Activated CD4-positive, alpha-beta T cell treated with anti-CD3 and anti-CD28 coated beads, Interleukin-10, Interleukin-2, amounts not matched to agents 100 ng/mL and 50 ng/mL, durations not matched to agents 16 hours and 8 hours (primary cell): ENCODE results near the gene CYBA.
"Not testable (repeated sequence)": the region's sequence is repeated elsewhere in the genome, so short reads cannot be mapped to it uniquely, and the experiment has no call there.

Experiments used
- DNase-seq: peaks from one replicate; pipeline ENCODE4 v3.0.0-alpha.2; 2020

The CYBA gene

DNA sequence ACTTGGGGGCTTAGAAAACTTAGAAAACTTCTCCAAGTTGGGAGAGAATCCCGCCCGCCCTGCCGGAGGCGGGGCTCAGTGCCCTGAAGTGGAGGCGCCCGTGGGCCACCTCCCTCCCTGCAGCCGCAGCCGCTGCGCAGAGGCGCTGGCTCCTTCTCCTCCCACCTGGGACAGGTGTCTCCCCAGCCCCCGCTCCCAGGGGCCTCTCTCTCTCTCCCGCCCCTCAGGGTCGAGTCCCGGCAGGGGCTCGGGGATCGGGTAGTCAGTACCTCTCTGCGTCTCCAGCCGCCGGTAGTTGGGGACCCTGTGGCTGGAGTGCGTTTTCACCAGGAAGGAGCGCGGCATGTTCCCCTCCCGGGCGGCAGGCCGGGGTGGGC is 35.2 kb upstream of the CYBA start:
- DNase-seq = no peak

- peak; percentile 53 for DNase-seq
Measured at GRCh38 chr16:88685156-88686061, 34.6 kb upstream of the CYBA start.

GRCh38 chr16:88684569-88685155 is 33.8 kb upstream of the CYBA start:
- DNase-seq = no peak

DNA sequence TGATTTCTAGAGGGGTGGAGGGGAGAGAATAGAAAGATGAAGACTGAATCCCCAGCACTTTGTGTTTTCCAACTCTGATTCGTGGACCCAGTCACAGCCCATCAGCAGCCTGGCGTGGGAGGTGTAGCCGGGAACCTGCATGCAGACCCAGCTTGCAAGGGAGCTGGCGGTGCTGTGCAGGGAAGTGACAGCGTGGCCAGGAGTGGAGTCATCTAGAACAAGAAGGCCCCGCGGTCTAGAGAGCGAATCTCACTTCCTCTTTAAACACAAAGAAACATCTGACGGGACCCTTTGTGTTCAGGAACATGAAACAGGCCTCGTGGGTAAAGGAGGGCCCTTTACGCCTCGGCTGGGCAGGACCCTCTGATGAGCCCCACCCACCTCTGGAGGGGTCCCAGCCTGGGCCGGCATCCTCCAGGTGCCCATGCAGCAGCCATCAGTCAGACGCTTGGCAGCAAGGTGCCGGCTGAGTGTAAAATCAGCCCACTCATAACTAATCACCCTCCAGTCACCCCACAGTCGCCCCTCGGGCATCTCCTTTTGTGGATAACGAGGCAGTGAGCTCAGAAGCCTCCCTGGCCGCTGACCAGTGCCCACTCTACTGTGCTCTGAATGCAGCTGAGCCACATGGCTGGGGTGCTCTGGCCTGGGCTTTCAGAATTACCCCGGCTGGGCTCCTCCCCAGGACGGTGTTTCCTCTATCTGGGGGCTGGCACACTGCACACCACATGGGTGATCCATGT is 31.0 kb upstream of the CYBA start:
- peak; percentile 80 for DNase-seq

DNA sequence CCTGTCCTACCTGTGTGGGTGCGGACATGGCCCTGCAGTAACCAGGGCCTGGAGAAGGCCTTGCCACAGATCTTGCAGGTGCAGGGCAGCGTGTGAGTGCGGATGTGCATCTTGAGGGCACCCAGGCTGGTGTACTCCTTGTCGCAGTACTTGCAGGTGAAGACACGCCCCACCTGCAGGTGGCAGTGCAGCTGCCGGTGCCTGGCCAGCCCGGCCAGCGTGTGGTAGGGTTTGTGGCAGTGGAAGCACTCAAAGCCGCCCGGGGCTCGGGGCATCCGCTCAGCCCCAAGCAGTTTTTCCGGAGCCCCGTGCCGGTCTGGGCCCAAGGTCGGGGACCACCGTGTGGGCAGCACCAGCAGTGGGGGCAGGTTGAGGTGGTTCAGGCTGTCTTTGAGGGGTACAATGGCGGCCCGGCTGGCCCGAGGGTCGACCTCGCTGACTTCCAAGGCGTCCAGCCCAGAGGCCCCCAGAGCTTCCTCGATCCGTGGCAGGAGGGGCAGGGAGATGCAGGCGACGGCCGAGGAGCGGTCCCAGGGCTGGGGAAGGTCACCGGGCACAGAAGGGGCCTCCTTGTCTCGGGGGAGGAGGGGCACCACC is 30.3 kb upstream of the CYBA start:
- peak; percentile 74 for DNase-seq

GRCh38 chr16:88680554-88681083 is 29.8 kb upstream of the CYBA start:
- DNase-seq = no peak

GRCh38 chr16:88678224-88678979 is 27.5 kb upstream of the CYBA start:
- DNase-seq = no peak

DNA sequence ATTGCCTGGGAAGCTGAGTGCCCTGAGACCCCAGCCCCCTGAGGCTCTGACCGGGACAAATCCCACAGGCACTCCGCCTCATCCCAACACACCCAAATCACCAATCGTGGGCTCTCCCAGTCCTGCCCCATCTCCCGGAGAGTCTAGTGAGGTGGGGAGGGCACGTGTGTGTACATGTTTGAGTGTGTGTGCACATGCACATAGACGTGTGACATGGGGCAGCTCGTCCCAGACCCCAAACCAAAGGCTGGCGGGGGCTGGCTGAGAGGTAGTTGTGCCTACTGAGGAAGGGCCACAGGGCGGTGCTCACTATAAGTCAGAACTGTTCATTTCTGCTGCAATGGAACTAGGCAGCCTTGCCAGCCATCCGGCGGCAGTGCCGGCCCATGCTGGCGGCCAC is 26.9 kb upstream of the CYBA start:
- DNase-seq = no peak

- DNase-seq = no peak
Measured at GRCh38 chr16:88676502-88677242, 25.8 kb upstream of the CYBA start.

- no peak for DNase-seq
Measured at GRCh38 chr16:88673716-88674379, 23.0 kb upstream of the CYBA start.

DNA sequence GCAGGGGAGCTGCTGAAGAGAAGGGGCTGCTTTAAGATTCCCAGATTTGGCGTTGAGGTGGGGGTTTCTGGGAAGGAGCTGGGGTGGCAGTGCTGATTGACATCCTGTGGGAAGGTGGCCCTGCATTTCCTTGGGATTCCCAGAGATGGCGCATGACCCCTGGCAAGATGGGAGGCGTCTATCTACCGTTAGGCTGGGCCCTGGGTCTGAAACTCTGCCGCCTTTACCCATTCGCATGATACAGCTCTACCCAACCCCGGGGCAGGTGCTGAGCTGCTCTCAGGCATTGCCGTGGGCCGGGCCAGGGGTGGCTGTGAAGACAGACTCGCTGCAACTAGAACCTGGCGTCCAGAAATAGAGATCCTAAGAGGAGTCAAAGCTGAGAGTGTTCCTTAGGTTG is 21.9 kb upstream of the CYBA start:
- DNase-seq = no peak

GRCh38 chr16:88671806-88672205 is 21.0 kb upstream of the CYBA start:
- DNase-seq = no peak

GRCh38 chr16:88669980-88670379 is 19.1 kb upstream of the CYBA start:
- DNase-seq = no peak

DNA sequence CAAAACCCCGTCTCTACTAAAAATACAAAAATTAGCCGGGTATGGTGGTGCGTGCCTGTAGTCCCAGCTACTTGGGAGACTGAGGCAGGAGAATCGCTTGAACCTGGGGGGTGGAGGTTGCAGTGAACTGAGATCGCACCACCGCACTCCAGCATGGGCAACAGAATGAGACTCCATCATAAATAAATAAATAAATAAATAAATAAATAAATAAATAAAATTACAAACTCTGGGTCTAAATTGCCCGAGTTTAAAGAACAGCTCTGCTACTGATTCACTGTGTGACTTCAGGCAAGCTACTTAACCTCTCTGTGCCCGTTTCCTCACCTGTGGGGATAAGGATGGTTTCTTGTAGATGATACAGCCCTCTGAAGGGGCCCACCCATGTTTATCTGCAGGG is 18.6 kb upstream of the CYBA start:
- not testable (repeated sequence) for DNase-seq

DNA sequence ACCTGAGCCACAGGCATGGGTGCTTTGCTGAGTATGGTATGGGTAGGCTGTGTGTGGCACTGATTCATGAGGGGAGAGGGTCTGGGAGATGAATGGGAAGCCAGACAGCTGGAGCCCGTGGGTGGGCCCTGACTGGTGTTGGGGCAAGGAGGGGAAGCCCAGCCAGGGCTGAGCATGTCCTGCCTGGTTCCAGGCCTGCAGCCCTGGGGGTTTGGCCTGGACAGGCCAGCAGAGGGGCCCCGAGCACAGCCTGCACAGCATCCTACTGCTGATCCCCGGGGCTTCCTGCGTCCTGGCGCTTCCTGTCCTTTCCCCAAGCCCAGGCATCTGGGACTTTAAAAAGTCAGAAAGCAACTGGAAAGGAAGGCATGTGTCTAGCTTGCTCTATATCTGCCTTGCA is 16.6 kb upstream of the CYBA start:
- no peak for DNase-seq

GRCh38 chr16:88665570-88665969 is 14.7 kb upstream of the CYBA start:
- no peak for DNase-seq

DNA sequence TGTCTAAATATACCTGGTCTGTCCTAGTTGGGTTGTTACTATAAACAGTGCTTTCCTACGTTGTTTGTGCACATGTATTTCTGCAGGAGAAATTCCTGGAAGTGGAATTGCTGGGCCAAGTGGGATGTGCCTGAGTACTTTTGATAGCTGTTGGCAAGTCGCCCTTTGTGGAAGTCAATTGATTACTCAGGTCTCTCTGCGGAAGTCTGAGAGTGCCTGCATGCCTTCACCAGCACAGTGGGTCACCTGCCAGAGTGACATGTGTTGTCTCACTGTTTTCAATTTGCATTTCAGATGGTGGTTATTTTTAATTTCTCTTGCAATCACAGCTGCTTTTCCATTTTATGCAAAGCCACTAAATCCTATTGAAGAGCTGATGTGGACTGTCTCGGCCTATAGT is 14.3 kb upstream of the CYBA start:
- DNase-seq = no peak

DNA sequence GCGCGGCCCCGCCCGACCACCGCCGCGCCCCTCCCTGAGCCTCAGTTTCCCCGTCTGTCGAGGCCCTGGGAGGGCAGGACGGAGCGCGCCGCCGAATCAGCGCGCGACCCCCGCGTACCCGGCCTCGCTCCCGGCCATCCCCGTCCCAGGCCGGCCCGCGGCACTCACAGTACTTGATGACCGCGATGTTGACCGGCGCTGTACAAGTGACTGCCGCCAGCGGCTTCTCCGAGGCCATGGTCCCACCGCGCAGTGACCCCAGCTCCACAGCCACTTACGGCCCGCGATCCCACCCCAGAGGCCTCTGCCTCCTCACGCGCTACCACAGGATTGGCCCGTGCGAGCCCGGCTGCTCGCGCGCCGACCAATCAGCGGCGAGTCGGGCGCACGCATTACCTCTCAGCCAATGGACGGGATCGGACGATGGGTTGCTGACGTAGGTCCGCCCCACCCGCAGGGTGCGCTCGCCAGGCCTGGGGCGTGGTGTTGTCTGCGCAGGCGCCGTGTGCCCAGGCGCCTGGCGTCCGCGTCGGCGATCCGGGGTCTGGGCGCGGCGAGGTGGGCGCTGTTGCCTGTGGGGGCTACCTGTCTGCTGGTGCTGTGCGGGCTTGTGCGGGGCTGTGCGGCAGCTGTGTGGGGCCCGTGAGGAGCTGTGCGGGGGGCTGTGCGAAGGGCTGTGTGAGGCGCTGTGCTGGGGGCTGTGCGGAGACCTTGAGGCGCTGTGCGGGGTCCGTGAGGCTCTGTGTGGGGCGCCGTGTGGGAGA is 12.2 kb upstream of the CYBA start, which contains the start of gene MVD:
Gene MVD, minus strand, starts transcription at position 249 of the 764 bp plus-strand sequence. Its CDS starts 11 bp downstream, at position 238.
- peak; percentile 99 for DNase-seq

- peak; percentile 31 for DNase-seq
Measured at GRCh38 chr16:88662222-88662842, 11.5 kb upstream of the CYBA start.

DNA sequence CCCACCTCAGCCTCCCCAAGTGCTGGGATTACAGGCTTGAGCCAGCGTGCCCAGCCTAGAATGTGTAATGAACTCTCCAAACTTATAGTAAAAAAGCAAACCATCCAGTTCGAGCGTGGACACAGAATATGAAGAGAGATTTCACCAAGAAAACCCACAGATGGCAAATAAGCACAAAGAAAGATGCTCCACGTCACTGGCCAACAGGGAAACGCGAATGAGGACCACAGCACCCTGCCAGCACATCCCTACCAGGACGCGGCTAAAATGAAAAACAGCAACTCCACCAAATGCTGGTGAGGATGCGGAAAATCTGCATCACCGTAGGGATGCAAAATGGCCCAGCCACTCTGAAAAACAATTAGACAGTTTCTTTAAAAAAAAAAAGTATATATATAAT is 10.6 kb upstream of the CYBA start:
- DNase-seq = no peak
